HG02884 (cell line): ENCODE data around the gene TNK2.
"Not testable (repeated sequence)": the region's sequence is repeated elsewhere in the genome, so short reads cannot be mapped to it uniquely, and the experiment has no call there.

Experiments
- ATAC-seq: cut with Tn5 transposase; IDR thresholded peaks from one replicate; pipeline ENCODE4 v1.9.1; 2021; ENCODE audit warnings: mild to moderate bottlenecking, moderate library complexity; ENCODE audit not compliant: unreplicated experiment

TNK2 gene

DNA sequence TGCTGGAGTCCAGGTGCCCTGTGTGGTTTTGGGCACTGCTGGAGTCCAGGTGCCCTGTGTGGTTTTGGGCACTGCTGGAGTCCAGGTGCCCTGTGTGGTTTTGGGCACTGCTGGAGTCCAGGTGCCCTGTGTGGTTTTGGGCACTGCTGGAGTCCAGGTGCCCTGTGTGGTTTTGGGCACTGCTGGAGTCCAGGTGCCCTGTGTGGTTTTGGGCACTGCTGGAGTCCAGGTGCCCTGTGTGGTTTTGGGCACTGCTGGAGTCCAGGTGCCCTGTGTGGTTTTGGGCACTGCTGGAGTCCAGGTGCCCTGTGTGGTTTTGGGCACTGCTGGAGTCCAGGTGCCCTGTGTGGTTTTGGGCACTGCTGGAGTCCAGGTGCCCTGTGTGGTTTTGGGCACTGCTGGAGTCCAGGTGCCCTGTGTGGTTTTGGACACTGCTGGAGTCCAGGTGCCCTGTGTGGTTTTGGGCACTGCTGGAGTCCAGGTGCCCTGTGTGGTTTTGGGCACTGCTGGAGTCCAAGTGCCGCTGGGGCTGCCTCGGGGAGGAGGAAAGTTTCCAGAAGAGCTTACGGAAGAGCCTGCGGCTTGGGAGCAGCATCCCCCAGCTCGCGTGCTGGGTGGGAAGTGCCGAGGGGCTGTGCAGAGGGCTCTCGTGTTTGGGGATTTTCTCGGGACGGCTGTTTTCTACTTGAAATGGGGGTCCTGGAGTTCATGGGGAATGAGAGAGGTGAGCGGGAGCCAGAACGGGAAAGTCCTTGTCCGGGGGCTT is 83.7 kb downstream of the TNK2 start:
- not testable (repeated sequence) for ATAC-seq

GRCh38 chr3:195823999-195824398 is 84.4 kb downstream of the TNK2 start:
- ATAC-seq, result no peak

DNA sequence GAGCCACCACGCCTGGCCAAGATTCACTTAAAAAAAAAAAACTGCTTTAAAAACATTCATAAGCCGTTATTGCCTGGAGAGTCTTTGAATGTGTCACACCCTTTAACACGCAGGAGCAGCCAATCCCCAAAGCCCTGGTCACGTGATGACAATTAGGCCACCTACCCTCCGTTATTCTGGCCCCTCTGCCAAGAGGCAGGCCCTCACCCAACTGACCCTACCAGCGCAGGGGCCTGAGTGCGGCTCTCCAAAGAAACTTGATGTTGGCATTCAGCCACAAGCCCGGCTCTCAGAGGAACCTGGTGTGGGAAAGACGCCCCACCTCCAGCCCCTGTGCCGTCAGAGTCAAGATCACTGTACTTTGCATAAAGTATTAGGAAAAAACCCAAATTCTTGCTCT is 85.1 kb downstream of the TNK2 start:
- ATAC-seq, result no peak

DNA sequence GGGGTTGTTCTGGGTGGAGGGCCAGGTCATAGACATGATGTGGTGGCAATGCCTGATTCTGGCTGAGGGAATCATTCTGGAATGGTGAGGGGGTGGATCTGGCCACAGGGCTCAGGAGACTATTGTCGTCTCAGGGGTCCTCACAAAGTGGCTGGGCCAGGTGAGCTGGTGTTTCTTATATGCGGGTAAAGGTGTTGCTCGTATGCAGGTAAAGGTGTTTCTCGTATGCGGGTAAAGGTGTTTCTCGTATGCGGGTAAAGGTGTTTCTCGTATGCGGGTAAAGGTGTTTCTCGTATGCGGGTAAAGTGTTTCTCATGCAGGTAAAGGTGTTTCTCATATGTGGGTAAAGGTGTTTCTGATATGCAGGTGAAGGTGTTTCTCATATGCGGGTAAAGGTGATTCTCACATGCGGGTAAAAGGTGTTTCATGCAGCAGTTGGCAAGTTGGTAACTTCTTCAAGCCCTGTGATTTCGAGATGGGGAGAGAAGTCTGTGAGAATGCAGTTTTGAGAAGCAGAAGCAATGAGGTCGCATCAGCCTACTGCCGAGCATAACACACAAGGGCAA is 86.1 kb downstream of the TNK2 start:
- no peak for ATAC-seq

DNA sequence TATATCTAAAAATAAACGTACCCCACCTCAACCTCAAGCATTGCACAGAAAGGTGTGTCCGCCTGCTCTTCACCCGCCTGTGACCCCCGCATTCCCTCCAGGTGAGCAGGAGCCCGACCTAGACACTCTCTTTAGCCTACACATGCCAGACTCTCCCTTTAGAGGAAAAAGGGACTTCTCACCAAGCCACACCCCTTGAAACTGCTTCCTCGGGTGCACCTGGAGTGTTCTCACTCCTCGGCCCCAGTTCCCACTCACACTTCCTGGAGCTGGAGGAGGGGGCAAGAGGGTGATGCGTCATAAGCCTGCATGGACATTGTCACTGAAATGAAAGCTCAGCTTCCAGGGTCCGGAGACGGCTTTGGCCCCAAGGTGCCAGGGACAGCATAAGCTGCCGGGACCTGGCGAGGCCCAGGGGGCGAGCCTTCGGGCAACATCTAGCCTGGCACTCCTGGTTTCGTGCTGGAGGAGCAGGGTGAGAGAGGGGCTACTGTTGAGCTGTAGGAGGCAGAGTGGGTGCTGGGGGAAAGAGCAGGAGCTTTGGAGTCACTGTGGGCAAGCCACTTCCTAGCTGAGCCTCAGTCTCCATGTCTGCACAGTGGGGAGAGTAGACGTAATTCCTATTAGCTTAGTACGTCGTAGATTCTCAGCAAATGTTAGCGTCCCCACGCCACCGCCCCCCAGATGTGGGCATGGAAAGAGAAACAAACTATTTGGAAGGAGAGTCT is 86.8 kb downstream of the TNK2 start:
- no peak for ATAC-seq

- ATAC-seq, result no peak
Observed at GRCh38 chr3:195820901-195821300, 87.5 kb downstream of the TNK2 start.

DNA sequence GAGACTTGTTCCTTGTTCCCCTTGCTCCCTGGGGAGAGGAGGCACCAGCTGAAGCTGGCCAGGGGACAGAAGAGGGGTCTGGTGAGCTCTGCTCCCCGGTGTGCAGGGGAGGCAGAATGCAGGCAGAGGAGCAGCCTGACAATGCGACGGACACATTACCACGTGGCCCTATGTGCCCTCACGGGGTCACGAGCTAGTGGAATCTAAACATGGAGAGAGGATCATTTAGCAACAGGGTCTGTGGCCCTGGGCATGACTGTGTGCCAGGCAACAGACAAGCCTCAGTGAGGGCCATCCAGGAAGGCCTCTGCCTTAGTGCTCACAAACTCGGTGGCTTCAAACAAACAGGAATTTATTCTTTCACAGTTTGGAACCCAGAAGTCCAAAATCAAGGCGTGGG is 88.2 kb downstream of the TNK2 start:
- no peak for ATAC-seq

- ATAC-seq, result no peak
Observed at GRCh38 chr3:195818301-195818700, 90.0 kb downstream of the TNK2 start.

DNA sequence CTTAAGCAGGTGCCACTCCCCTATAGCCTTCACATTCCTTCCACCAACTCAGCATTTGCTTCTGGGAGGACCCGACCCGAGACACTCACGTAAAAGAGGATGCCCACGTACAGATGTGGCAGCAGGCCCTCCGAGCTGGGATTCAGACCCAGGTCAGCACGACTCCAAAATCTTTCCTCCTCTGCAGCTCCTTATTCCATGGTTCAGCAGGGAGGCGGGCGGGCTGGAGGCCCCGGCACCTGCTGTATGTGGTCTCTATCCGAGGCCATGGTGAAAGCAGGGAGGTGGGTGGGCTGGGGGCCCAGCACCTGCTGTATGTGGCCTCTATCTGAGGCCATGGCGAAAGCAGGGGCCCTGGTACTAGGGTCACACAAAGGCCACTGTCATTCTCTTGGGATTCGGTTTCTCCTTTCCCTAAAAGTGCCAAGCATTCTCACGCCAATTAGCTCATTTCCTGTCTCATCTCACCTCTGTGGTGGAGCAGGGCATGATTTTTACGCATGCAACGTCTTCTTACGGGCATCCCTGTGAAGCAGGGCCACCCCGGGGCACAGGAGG is 90.7 kb downstream of the TNK2 start:
- ATAC-seq, result no peak

DNA sequence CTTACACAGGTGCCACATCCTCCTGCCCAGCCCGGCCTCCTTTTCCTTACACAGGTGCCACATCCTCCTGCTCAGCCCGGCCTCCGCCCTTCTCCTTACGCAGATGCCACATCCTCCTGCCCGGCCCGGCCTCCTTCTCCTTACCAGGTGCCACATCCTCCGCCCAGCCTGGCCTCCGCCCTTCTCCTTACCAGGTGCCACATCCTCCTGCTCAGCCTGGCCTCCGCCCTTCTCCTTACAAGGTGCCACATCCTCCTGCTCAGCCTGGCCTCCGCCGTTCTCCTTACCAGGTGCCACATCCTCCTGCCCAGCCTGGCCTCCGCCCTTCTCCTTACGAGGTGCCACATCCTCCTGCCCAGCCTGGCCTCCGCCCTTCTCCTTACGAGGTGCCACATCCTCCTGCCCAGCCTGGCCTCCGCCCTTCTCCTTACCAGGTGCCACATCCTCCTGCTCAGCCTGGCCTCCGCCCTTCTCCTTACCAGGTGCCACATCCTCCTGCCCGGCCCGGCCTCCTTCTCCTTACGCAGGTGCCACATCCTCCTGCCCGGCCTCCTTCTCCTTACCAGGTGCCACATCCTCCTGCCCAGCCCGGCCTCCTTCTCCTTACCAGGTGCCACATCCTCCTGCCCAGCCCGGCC is 92.0 kb downstream of the TNK2 start:
- not testable (repeated sequence) for ATAC-seq

DNA sequence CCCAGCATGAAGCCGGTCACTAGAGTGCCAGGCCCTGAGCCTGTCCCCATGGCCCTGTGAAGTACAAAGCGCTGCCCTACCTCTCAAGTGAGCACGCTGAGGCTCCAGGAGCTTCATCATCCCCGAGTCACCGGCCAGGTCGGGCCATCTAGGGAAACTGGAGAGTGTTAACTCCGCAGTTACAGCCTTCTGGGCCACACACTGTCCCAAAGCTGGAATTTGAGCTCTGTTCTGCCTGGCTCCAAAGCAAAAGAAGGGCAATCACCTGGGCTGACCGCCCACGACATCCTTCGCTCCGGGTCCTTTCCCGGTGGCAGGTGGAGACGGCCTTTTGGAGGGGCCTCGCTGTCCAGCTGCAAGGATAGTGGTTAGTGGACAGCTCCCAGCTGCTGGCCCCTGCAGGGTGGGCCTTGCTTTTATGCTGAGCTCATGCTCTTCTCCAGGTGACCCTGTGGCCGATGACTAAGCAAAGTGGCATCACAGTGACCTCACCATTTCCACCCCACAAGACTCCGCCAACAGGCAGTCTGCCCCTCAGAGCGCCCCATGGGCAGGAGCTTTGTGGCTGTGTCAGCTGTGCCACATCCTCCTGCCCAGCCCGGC is 93.1 kb downstream of the TNK2 start:
- ATAC-seq, result no peak

- ATAC-seq, result no peak
Observed at GRCh38 chr3:195813916-195814640, 94.3 kb downstream of the TNK2 start.
